SK-N-SH treated with all-trans-retinoic acid at 6 μM for 48 hours (cell line): Measurements from ENCODE around the gene TSPAN14.

Experiments used
- ATAC-seq: fragments of 200-7000 bp; cut with Tn5 transposase; 3 replicates; pipeline ENCODE4 v1.9.1; 2020; ENCODE audit warnings: mild to moderate bottlenecking, moderate library complexity
- ARNTL ChIP-seq: fragments of 450-650 bp; formaldehyde crosslinking; IDR thresholded peaks from 2 replicates; pipeline ENCODE4 v1.5.0; 2020; ENCODE audit warnings: low read depth, mild to moderate bottlenecking, moderate library complexity, borderline replicate concordance
- BACH2 ChIP-seq: fragments of 250-450 bp; sonication (Bioruptor Pico); IDR thresholded peaks from 2 replicates; pipeline ENCODE4 v1.9.0; 2021; ENCODE audit warnings: mild to moderate bottlenecking, borderline replicate concordance
- CREB5 ChIP-seq: fragments of 250-450 bp; sonication (Bioruptor Pico); IDR thresholded peaks from 2 replicates; pipeline ENCODE4 v1.5.1; 2020; ENCODE audit warnings: low read depth, mild to moderate bottlenecking, moderate library complexity
- CSDC2 ChIP-seq: fragments of 250-450 bp; sonication (Bioruptor Pico); IDR thresholded peaks from 2 replicates; pipeline ENCODE4 v1.5.0; 2020; ENCODE audit warnings: mild to moderate bottlenecking, moderate library complexity
- CSRNP3 ChIP-seq: fragments of 250-450 bp; sonication (Bioruptor Pico); IDR thresholded peaks from 2 replicates; pipeline ENCODE4 v1.5.1; 2021; ENCODE audit warnings: mild to moderate bottlenecking, moderate library complexity
- ESRRG ChIP-seq: fragments of 250-450 bp; sonication (Bioruptor Pico); IDR thresholded peaks from 2 replicates; pipeline ENCODE4 v1.6.1; 2021; ENCODE audit warnings: mild to moderate bottlenecking
- GLIS3 ChIP-seq: fragments of 250-450 bp; sonication (Bioruptor Pico); IDR thresholded peaks from 2 replicates; pipeline ENCODE4 v1.5.0; 2020; ENCODE audit warnings: mild to moderate bottlenecking, moderate library complexity
- ISL1 ChIP-seq: fragments of 250-450 bp; sonication (Bioruptor Pico); IDR thresholded peaks from 2 replicates; pipeline ENCODE4 v2.1.2; 2022; ENCODE audit warnings: mild to moderate bottlenecking, moderate library complexity
- PPARA ChIP-seq: fragments of 250-450 bp; sonication (Bioruptor Pico); IDR thresholded peaks from 2 replicates; pipeline ENCODE4 v1.5.0; 2020; ENCODE audit warnings: mild to moderate bottlenecking, borderline replicate concordance
- RARB ChIP-seq: fragments of 250-450 bp; sonication (Bioruptor Pico); IDR thresholded peaks from 2 replicates; pipeline ENCODE4 v1.8.0; 2021; ENCODE audit warnings: mild to moderate bottlenecking, moderate library complexity
- SNAI2 ChIP-seq: fragments of 250-450 bp; sonication (Bioruptor Pico); IDR thresholded peaks from 2 replicates; pipeline ENCODE4 v1.5.0; 2020; ENCODE audit warnings: mild to moderate bottlenecking, moderate library complexity
- TOX ChIP-seq: fragments of 250-450 bp; sonication (Bioruptor Pico); IDR thresholded peaks from 2 replicates; pipeline ENCODE4 v1.8.0; 2021; ENCODE audit warnings: mild to moderate bottlenecking, moderate library complexity, borderline replicate concordance
- TSHZ2 ChIP-seq: fragments of 250-450 bp; sonication (Bioruptor Pico); IDR thresholded peaks from 2 replicates; pipeline ENCODE4 v1.5.0; 2020; ENCODE audit warnings: mild to moderate bottlenecking, moderate library complexity
- ZFP3 ChIP-seq: fragments of 250-450 bp; sonication (Bioruptor Pico); IDR thresholded peaks from 2 replicates; pipeline ENCODE4 v1.5.0; 2020; ENCODE audit warnings: mild to moderate bottlenecking, moderate library complexity
- ZNF8 ChIP-seq: fragments of 450-650 bp; formaldehyde crosslinking; IDR thresholded peaks from 2 replicates; pipeline ENCODE4 v1.5.0; 2020; ENCODE audit warnings: mild to moderate bottlenecking, moderate library complexity
- TF ChIP-seq, protein P1 (sequence below): fragments of 250-450 bp; sonication (Bioruptor Pico); IDR thresholded peaks from 2 replicates; pipeline ENCODE4 v1.8.0; 2021; ENCODE audit warnings: low read depth, mild to moderate bottlenecking, moderate library complexity, borderline replicate concordance

TSPAN14 gene

GRCh38 chr10:80463868-80464267 lies 9.8 kb downstream of the TSPAN14 start:
- no peak for ATAC-seq
- TF ChIP-seq, protein P1, sequence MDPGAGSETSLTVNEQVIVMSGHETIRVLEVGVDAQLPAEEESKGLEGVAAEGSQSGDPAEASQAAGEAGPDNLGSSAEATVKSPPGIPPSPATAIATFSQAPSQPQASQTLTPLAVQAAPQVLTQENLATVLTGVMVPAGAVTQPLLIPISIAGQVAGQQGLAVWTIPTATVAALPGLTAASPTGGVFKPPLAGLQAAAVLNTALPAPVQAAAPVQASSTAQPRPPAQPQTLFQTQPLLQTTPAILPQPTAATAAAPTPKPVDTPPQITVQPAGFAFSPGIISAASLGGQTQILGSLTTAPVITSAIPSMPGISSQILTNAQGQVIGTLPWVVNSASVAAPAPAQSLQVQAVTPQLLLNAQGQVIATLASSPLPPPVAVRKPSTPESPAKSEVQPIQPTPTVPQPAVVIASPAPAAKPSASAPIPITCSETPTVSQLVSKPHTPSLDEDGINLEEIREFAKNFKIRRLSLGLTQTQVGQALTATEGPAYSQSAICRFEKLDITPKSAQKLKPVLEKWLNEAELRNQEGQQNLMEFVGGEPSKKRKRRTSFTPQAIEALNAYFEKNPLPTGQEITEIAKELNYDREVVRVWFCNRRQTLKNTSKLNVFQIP (CRISPR knock-in tag) = no peak
- TF ChIP-seq CREB5 (CRISPR knock-in tag) (no peak), CSDC2 (no peak), ZNF8 (CRISPR knock-in tag) (no peak), TSHZ2 (no peak), ISL1 (CRISPR knock-in tag) (no peak), ZFP3 (CRISPR knock-in tag) (no peak), ARNTL (CRISPR knock-in tag) (no peak), CSRNP3 (no peak), TOX (no peak), SNAI2 (CRISPR knock-in tag) (no peak), RARB (CRISPR knock-in tag) (no peak), GLIS3 (CRISPR knock-in tag) (no peak)

DNA sequence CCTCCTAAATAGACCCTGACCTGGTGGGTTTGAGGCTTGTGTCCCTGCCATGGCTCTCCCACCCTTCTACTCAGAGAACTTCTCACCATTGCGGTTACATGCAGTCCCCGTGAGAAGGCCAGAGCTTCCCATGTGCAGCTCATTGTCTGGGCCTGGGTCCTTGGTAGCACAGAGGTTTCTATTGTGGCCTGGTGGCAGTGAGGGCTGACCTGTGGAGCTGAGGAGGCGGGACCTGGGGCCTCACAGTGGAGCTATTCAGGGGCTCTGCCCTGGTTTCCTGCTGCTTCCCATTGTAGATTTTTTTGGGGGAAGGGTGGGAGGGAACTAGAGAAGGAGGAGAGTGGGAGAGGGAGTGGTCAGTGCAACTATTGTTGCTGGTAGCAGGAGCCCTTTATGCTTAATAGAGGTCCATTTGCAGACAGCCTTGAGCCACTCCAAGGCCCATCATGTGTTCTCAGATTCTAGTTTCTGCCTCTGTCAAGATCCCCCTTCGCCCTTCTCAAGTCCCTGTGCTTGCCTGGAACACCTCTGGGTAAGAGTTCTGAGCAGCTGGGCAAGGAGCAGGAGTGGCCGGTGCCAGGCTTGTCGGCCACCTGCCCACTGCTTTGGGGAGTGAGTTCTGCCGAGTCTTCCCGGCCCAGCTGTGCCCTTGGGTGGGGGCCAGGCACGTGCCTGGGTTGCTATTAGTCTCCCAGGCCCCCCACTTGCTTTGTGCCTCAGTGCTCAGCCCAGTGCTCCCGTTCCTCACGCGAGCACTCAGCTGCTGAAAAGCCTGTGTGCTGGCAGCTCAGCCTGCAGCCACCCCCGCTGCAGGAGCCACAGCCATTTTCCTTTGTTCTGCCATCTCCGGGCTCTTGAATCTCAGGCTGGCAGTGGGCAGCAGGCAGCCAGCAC lies 10.7 kb downstream of the TSPAN14 start:
- TF ChIP-seq, protein P1 (CRISPR knock-in tag) = no peak
- TF ChIP-seq BACH2 (CRISPR knock-in tag) = no peak
- TF ChIP-seq, all 23 proteins: peak for 0
- ATAC-seq = peak; percentile 8

GRCh38 chr10:80465451-80465835 lies 11.3 kb downstream of the TSPAN14 start:
- ATAC-seq = no peak

GRCh38 chr10:80465839-80466590 lies 11.9 kb downstream of the TSPAN14 start:
- ATAC-seq = no peak
- TF ChIP-seq ARNTL (CRISPR knock-in tag) (no peak), BACH2 (CRISPR knock-in tag) (no peak), TOX (no peak), ISL1 (CRISPR knock-in tag) (no peak), ESRRG (CRISPR knock-in tag) (no peak), ZNF8 (CRISPR knock-in tag) (no peak), CREB5 (CRISPR knock-in tag) (no peak), PPARA (no peak), CSDC2 (no peak), CSRNP3 (no peak), RARB (CRISPR knock-in tag) (no peak), SNAI2 (CRISPR knock-in tag) (no peak)
- TF ChIP-seq, protein P1 (CRISPR knock-in tag) = no peak

More at GRCh38 chr10:80465451-80465835, 11.3 kb downstream of the TSPAN14 start:
- TF ChIP-seq ZFP3 (CRISPR knock-in tag) = no peak
